Stomach (tissue), 4 donors: ENCODE measurements around the gene GORASP1.
A peak's percentile ranks its signal among the peaks of the same experiment; 100 is the strongest.

Experiments
- CTCF ChIP-seq, 7 experiments: fragments of 450-650 bp in 4 of 7; fragments of 200-600 bp in 3 of 7; sonication (generic) in 3 of 7; IDR thresholded peaks; one replicate each; pipeline ENCODE4 v1.5.1; 2016 to 2019; ENCODE audit warnings: antibody characterized with exemption in 7 of 7, control low read depth in 2 of 7, mild to moderate bottlenecking in 1 of 7
- EP300 ChIP-seq: sonication (generic); formaldehyde crosslinking; IDR thresholded peaks from one replicate; pipeline ENCODE4 v1.6.1; 2017; ENCODE audit warnings: antibody characterized with exemption
- POLR2A ChIP-seq, 4 donors: fragments of 450-650 bp; IDR thresholded peaks; one replicate each; pipeline ENCODE4 v1.6.1; 2016; ENCODE audit warnings: antibody characterized with exemption in 4 of 4, control low read depth in 2 of 4, mild to moderate bottlenecking in 1 of 4, moderate library complexity in 1 of 4
- POLR2AphosphoS5 ChIP-seq, 3 donors: sonication (generic); formaldehyde crosslinking; IDR thresholded peaks; one replicate each; pipeline ENCODE4 v1.6.1; 2016; ENCODE audit warnings: antibody characterized with exemption in 3 of 3

DNA sequence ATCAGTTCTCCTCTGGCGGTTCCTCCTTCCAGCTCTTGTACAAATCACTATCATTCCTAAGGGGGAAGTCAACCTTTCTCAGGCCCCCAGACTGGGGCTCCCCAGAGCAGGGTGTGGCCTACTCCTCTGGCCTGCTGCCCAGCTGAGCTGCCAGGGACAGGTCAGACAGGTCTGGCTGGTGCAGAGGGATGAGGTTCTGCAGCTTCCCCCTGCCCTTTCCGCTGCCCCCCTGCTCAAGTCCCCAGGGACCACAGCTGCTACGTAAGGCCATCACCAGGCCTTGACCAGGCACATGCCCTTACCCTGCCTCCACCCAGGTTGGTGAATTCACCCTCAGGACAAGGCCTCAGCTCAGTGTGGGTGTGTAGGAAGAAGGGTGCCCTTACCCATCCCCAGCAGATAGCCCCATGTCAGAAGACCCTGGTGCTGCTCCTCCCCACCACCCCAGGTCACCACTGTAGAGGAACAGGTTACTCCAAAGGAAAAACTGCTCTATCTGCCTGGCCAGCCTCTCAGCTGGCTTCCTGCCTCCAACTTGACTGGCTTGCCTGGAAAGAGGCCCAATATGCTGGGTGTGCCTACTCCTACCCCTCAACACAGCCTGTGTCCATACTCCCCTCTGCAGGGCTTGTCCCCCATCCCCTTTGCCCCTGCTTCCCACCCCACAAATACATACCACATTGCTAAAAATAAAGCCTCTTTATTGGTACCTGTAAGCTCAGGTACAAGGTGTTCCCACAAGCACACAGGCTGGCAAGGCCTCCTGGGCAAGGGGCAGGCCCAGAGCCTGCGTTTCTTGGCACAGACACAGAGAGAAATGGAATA is 34.0 kb upstream of the GORASP1 start:
- TF ChIP-seq CTCF (IDR thresholded peaks at IDR 0.05), result no peak
- no peak for TF ChIP-seq POLR2A (IDR thresholded peaks at IDR 0.05)
- peak in 2 of 3 donors; percentile 45 to 65 for TF ChIP-seq POLR2AphosphoS5 (IDR thresholded peaks at IDR 0.05)
- TF ChIP-seq EP300, result no peak
